ENCODE data around the gene ARMC3. TPM values are rescaled to one million over a fixed set of nuclear protein-coding genes. Genes with fewer than 3 reads are reported as not detected.

The ARMC3 gene
- total RNA-seq, 1 donor from 2014 or later, result 0.23 TPM

GRCh38 chr10:23051278-23051677 is 123.4 kb downstream of the ARMC3 start:
- no peaks in the 10 kb centered on the region for H3K27me3 Mint-ChIP-seq (ENCODE audit: low read depth, unreplicated experiment)
- H3K4me3 Mint-ChIP-seq (ENCODE audit: unreplicated experiment), result no peak overlapping the region
- Histone ChIP-seq H3K36me3 (ENCODE audit: insufficient read depth, low read length) (no peaks in the 10 kb centered on the region), H4K20me1 (ENCODE audit: insufficient read depth, low read length) (no peaks in the 10 kb centered on the region), H3K4me3 (ENCODE audit: insufficient read depth, low read depth, low read length) (no peak overlapping the region), H3K9me3 (ENCODE audit: insufficient read depth, low read depth, low read length) (no peaks in the 10 kb centered on the region), H3K27ac (ENCODE audit: low read depth, low read length) (no peak overlapping the region), H3K4me1 (ENCODE audit: insufficient read depth, low read length) (no peaks in the 10 kb centered on the region), H3K27me3 (ENCODE audit: insufficient read depth, low read length) (peaks cover 2% of the 10 kb centered on the region), H3K79me2 (ENCODE audit: insufficient read depth, low read length) (no peaks in the 10 kb centered on the region), H3K4me2 (ENCODE audit: low read length) (no peak overlapping the region), H3K9ac (ENCODE audit: low read length) (no peak overlapping the region), H2AFZ (ENCODE audit: low read depth, low read length) (no peak overlapping the region)
- no peak for TF ChIP-seq EZH2 (IDR thresholded peaks at IDR 0.05; ENCODE audit: insufficient read depth, low read length)
- TF ChIP-seq CTCF (IDR thresholded peaks at IDR 0.05; ENCODE audit: insufficient read depth, low read depth, low read length), result no peak
- no peak overlapping the region for H3K27ac Mint-ChIP-seq (ENCODE audit: unreplicated experiment)
- DNase-seq (ENCODE audit: low read depth) (no peak), FAIRE-seq (no peak)
- peaks cover 10% of the 10 kb centered on the region for H3K4me1 Mint-ChIP-seq (ENCODE audit: low read depth, unreplicated experiment)
- H3K36me3 Mint-ChIP-seq (ENCODE audit: low read depth, unreplicated experiment), result no peaks in the 10 kb centered on the region
- no peaks in the 10 kb centered on the region for H3K9me3 Mint-ChIP-seq (ENCODE audit: unreplicated experiment)

- H3K4me2 ChIP-seq (ENCODE audit: low read length), result no peak overlapping the region
- H3K9me3 ChIP-seq (ENCODE audit: insufficient read depth, low read depth, low read length), result no peaks in the 10 kb centered on the region
- H3K4me1 ChIP-seq (ENCODE audit: insufficient read depth, low read length), result no peaks in the 10 kb centered on the region
- H3K27ac ChIP-seq (ENCODE audit: low read depth, low read length), result no peak overlapping the region
- no peaks in the 10 kb centered on the region for H3K36me3 ChIP-seq (ENCODE audit: insufficient read depth, low read length)
- H3K9me3 Mint-ChIP-seq (ENCODE audit: unreplicated experiment), result no peaks in the 10 kb centered on the region
- H3K27ac Mint-ChIP-seq (ENCODE audit: unreplicated experiment), result no peak overlapping the region
- TF ChIP-seq CTCF (IDR thresholded peaks at IDR 0.05; ENCODE audit: insufficient read depth, low read depth, low read length) (no peak), EZH2 (IDR thresholded peaks at IDR 0.05; ENCODE audit: insufficient read depth, low read length) (no peak)
- H3K9ac ChIP-seq (ENCODE audit: low read length), result no peak overlapping the region
- no peak overlapping the region for H3K4me3 ChIP-seq (ENCODE audit: insufficient read depth, low read depth, low read length)
- FAIRE-seq (no peak), DNase-seq (ENCODE audit: low read depth) (no peak)
- peaks cover 2% of the 10 kb centered on the region for H3K27me3 ChIP-seq (ENCODE audit: insufficient read depth, low read length)
- H4K20me1 ChIP-seq (ENCODE audit: insufficient read depth, low read length), result no peaks in the 10 kb centered on the region
- no peaks in the 10 kb centered on the region for H3K36me3 Mint-ChIP-seq (ENCODE audit: low read depth, unreplicated experiment)
- no peaks in the 10 kb centered on the region for H3K79me2 ChIP-seq (ENCODE audit: insufficient read depth, low read length)
- H3K4me1 Mint-ChIP-seq (ENCODE audit: low read depth, unreplicated experiment), result peaks cover 10% of the 10 kb centered on the region
- H3K27me3 Mint-ChIP-seq (ENCODE audit: low read depth, unreplicated experiment), result no peaks in the 10 kb centered on the region
- H2AFZ ChIP-seq (ENCODE audit: low read depth, low read length), result no peak overlapping the region
- no peak overlapping the region for H3K4me3 Mint-ChIP-seq (ENCODE audit: unreplicated experiment)
Observed at GRCh38 chr10:23051855-23052331, 124.0 kb downstream of the ARMC3 start.

GRCh38 chr10:23053036-23053435 is 125.2 kb downstream of the ARMC3 start:
- Mint-ChIP-seq H3K4me3 (ENCODE audit: unreplicated experiment) (no peak overlapping the region), H3K4me1 (ENCODE audit: low read depth, unreplicated experiment) (peaks cover 10% of the 10 kb centered on the region), H3K27me3 (ENCODE audit: low read depth, unreplicated experiment) (no peaks in the 10 kb centered on the region), H3K36me3 (ENCODE audit: low read depth, unreplicated experiment) (no peaks in the 10 kb centered on the region), H3K27ac (ENCODE audit: unreplicated experiment) (peak overlapping the region; percentile 6), H3K9me3 (ENCODE audit: unreplicated experiment) (no peaks in the 10 kb centered on the region)
- Histone ChIP-seq H3K79me2 (ENCODE audit: insufficient read depth, low read length) (no peaks in the 10 kb centered on the region), H3K4me3 (ENCODE audit: insufficient read depth, low read depth, low read length) (no peak overlapping the region), H2AFZ (ENCODE audit: low read depth, low read length) (no peak overlapping the region), H4K20me1 (ENCODE audit: insufficient read depth, low read length) (no peaks in the 10 kb centered on the region), H3K36me3 (ENCODE audit: insufficient read depth, low read length) (no peaks in the 10 kb centered on the region), H3K9ac (ENCODE audit: low read length) (no peak overlapping the region), H3K4me1 (ENCODE audit: insufficient read depth, low read length) (no peaks in the 10 kb centered on the region), H3K27ac (ENCODE audit: low read depth, low read length) (no peak overlapping the region), H3K9me3 (ENCODE audit: insufficient read depth, low read depth, low read length) (no peaks in the 10 kb centered on the region), H3K4me2 (ENCODE audit: low read length) (no peak overlapping the region), H3K27me3 (ENCODE audit: insufficient read depth, low read length) (peaks cover 2% of the 10 kb centered on the region)
- FAIRE-seq, result no peak
- no peak for DNase-seq (ENCODE audit: low read depth)
- TF ChIP-seq EZH2 (IDR thresholded peaks at IDR 0.05; ENCODE audit: insufficient read depth, low read length) (no peak), CTCF (IDR thresholded peaks at IDR 0.05; ENCODE audit: insufficient read depth, low read depth, low read length) (no peak)

Data from astrocyte (in vitro differentiated cells and primary cell).